B cell (primary cell): ENCODE data around the gene STMN3. TPM values are rescaled to one million over a fixed set of nuclear protein-coding genes. Genes with fewer than 3 reads are reported as not detected.

Experiments used
- ATAC-seq: fragments of 200-7000 bp; cut with Tn5 transposase; one replicate; pipeline ENCODE4 v1.10.0; 2021; ENCODE audit warnings: low read depth, mild to moderate bottlenecking, moderate number of reproducible peaks, moderate library complexity
- CTCF ChIA-PET: fragments of 350-600 bp; sonication (Branson Sonifier 250); formaldehyde crosslinking; loops from one replicate; lab custom pipeline; 2021; ENCODE audit warnings: antibody characterized with exemption, inconsistent platforms; lab: Charles Lee
- POLR2A ChIA-PET: fragments of 350-600 bp; sonication (Branson Sonifier 250); formaldehyde crosslinking; loops from one replicate; lab custom pipeline; 2021; ENCODE audit warnings: antibody characterized with exemption; lab: Charles Lee
- DNase-seq: peaks from one replicate; pipeline ENCODE4 v3.0.0; 2013
- H2AFZ ChIP-seq: 2 replicates; pipeline ENCODE4 v1.6.1; 2012; ENCODE audit warnings: mild to moderate bottlenecking, low read depth, low read length; ENCODE audit not compliant: insufficient read depth, poor library complexity, severe bottlenecking
- H3K27ac ChIP-seq, 2 donors: 1 replicate in 1 of 2; 2 replicates in 1 of 2; pipeline ENCODE4 v1.5.1; 2012 to 2013; ENCODE audit warnings: low read length in 2 of 2, mild to moderate bottlenecking in 2 of 2, moderate library complexity in 1 of 2
- H3K27me3 ChIP-seq, 4 experiments: fragments of 200-600 bp in 1 of 4; sonication (generic) in 1 of 4; replicated peaks in 1 of 4; 1 replicate in 2 of 4; 2 replicates in 2 of 4; pipeline versions ENCODE4 v1.6.1 to v1.7.0; 2013 to 2016; ENCODE audit warnings: low read length in 3 of 4, mild to moderate bottlenecking in 2 of 4, mixed read lengths in 1 of 4, moderate library complexity in 1 of 4; ENCODE audit not compliant: insufficient read depth in 4 of 4, control insufficient read depth in 3 of 4; ENCODE audit errors: control extremely low read depth in 1 of 4
- H3K36me3 ChIP-seq, 2 experiments: replicated peaks in 1 of 2; 1 replicate in 1 of 2; 2 replicates in 1 of 2; pipeline versions ENCODE4 v1.6.1 to v1.7.1; 2013; ENCODE audit warnings: low read length in 1 of 2; ENCODE audit not compliant: insufficient read depth in 2 of 2, control insufficient read depth in 1 of 2; ENCODE audit errors: control extremely low read depth in 1 of 2, extremely low read depth in 1 of 2
- H3K4me1 ChIP-seq, 2 donors: fragments of 200-600 bp in 1 of 2; sonication (generic) in 1 of 2; 1 replicate in 1 of 2; 2 replicates in 1 of 2; pipeline versions ENCODE4 v1.5.1 to v1.6.1; 2013 to 2017; ENCODE audit warnings: low read length in 2 of 2; ENCODE audit not compliant: control insufficient read depth in 2 of 2, insufficient read depth in 2 of 2
- H3K4me2 ChIP-seq: replicated peaks from 2 replicates; pipeline ENCODE3; 2012; ENCODE audit warnings: mild to moderate bottlenecking, low read depth, low read length; ENCODE audit not compliant: poor library complexity, severe bottlenecking
- H3K4me3 ChIP-seq, 5 experiments: fragments of 200-600 bp in 1 of 5; sonication (generic) in 1 of 5; 1 replicate in 3 of 5; 2 replicates in 2 of 5; pipeline versions ENCODE4 v1.5.1 to v1.7.0; 2011 to 2016; ENCODE audit warnings: low read length in 4 of 5, mild to moderate bottlenecking in 4 of 5, low read depth in 2 of 5, control low read depth in 1 of 5, moderate library complexity in 1 of 5; ENCODE audit not compliant: insufficient read depth in 1 of 5; ENCODE audit errors: control extremely low read depth in 1 of 5, extremely low read depth in 1 of 5
- H3K79me2 ChIP-seq: fragments of 200-600 bp; sonication (generic); one replicate; pipeline ENCODE4 v1.6.0; 2016; ENCODE audit warnings: low read length; ENCODE audit not compliant: control insufficient read depth, insufficient read depth
- H3K9ac ChIP-seq: fragments of 200-600 bp; sonication (generic); 2 replicates; pipeline ENCODE4 v1.6.1; 2017; ENCODE audit warnings: mild to moderate bottlenecking, low read length, moderate library complexity
- H3K9me3 ChIP-seq, 3 donors: one replicate each; pipeline versions ENCODE4 v1.6.1 to v1.7.1; 2013; ENCODE audit warnings: low read length in 2 of 3; ENCODE audit not compliant: control insufficient read depth in 2 of 3, insufficient read depth in 1 of 3; ENCODE audit errors: control extremely low read depth in 1 of 3
- H4K20me1 ChIP-seq: 2 replicates; pipeline ENCODE4 v1.6.0; 2012; ENCODE audit warnings: mild to moderate bottlenecking, low read length; ENCODE audit not compliant: insufficient read depth, control insufficient read depth, poor library complexity, severe bottlenecking
- H3K27ac Mint-ChIP-seq: one replicate; pipeline ENCODE4 v1.8.0; 2021; ENCODE audit warnings: mixed read lengths
- H3K27me3 Mint-ChIP-seq: one replicate; pipeline ENCODE4 v1.8.0; 2021; ENCODE audit warnings: mixed read lengths
- H3K4me1 Mint-ChIP-seq: one replicate; pipeline ENCODE4 v1.8.0; 2021; ENCODE audit warnings: mixed read lengths
- H3K4me3 Mint-ChIP-seq: one replicate; pipeline ENCODE4 v1.8.0; 2021; ENCODE audit warnings: mixed read lengths
- H3K9me3 Mint-ChIP-seq: one replicate; pipeline ENCODE4 v1.8.0; 2022; ENCODE audit warnings: mixed read lengths; ENCODE audit not compliant: insufficient read depth
- CTCF ChIP-seq: fragments of 200-600 bp; IDR thresholded peaks from one replicate; pipeline ENCODE4 v1.8.0; 2022; ENCODE audit warnings: antibody characterized with exemption, mild to moderate bottlenecking
- EZH2 ChIP-seq: IDR thresholded peaks from 2 replicates; pipeline ENCODE4 v1.6.1; 2012; ENCODE audit warnings: borderline replicate concordance, low read depth, mild to moderate bottlenecking, moderate library complexity, low read length; ENCODE audit not compliant: insufficient read depth, poor library complexity, severe bottlenecking
- WGBS: methylation state at CpG from one replicate; pipeline ENCODE4 v1.1.5; 2013; ENCODE audit warnings: missing lambda C conversion rate; ENCODE audit not compliant: insufficient coverage; 5-methylcytosine and 5-hydroxymethylcytosine counted together
- intact Hi-C: fragments of 100-400 bp; cut with micrococcal nuclease; formaldehyde crosslinking; loops from one replicate; pipeline ENCODE4 v1.10.0; 2022
- polyA plus RNA-seq: library from polyadenylated mRNA; depleted of rRNA; stranded (reverse); fragments of >200 nt; gene quantifications from 2 replicates; pipeline ENCODE4 v1.2.3, GENCODE V29; 2012
- total RNA-seq, 2 donors: library from RNA; stranded (reverse); fragments of 120-200 nt in 1 of 2; gene quantifications; 1 replicate in 1 of 2; 2 replicates in 1 of 2; pipeline versions ENCODE4 v1.2.3 to v1.2.4, GENCODE V29; 2013 to 2022

The STMN3 gene
- total and polyA plus RNA-seq, 2 donors (not counting 1 experiment from before 2014, with no cell fraction given): 35.0 to 59.4 TPM

GRCh38 chr20:63693083-63693732, 40.0 kb upstream of the STMN3 start:
- H3K4me2 ChIP-seq: no peak overlapping the region

More at GRCh38 chr20:63693083-63693732, 40.0 kb upstream of the STMN3 start:
- Histone ChIP-seq H3K9me3 (peaks cover 0 to 5% (median 0%) of the 10 kb centered on the region in 3 donors), H3K4me1 (peaks cover 18% of the 10 kb centered on the region in 2 donors), H3K79me2 (peaks cover 11% of the 10 kb centered on the region), H3K36me3 (peaks cover 0 to 5% of the 10 kb centered on the region in 2 experiments), H3K27me3 (peaks cover 0 to 5% (median 0%) of the 10 kb centered on the region in 4 experiments), H3K9ac (no peak overlapping the region), H3K27ac (no peak overlapping the region), H4K20me1 (peaks cover 35% of the 10 kb centered on the region), H2AFZ (no peak overlapping the region), H3K4me3 (no peak overlapping the region)
- Mint-ChIP-seq H3K27ac (no peak overlapping the region), H3K27me3 (no peaks in the 10 kb centered on the region), H3K4me3 (no peak overlapping the region), H3K4me1 (peaks cover 16% of the 10 kb centered on the region), H3K9me3 (no peaks in the 10 kb centered on the region)
- ChIA-PET CTCF (no interaction called here), POLR2A (no interaction called here)
- peak; percentile 11 for DNase-seq
- intact Hi-C loops: no loop called here
- TF ChIP-seq CTCF (no peak), EZH2 (no peak)
- WGBS: 94% methylated on average over 7 of the region's 10 CpGs
- ATAC-seq: no peak
